PC-3 (cell line): ENCODE data around the gene PRKAR1A. TPM values are rescaled to one million over a fixed set of nuclear protein-coding genes. Genes with fewer than 3 reads are reported as not detected.
"Not testable (repeated sequence)": the region's sequence is repeated elsewhere in the genome, so short reads cannot be mapped to it uniquely, and the experiment has no call there.

ENCODE experiments used
- ATAC-seq: fragments of 200-7000 bp; cut with Tn5 transposase; 2 replicates; pipeline ENCODE4 v1.9.1; 2020; ENCODE audit warnings: mild to moderate bottlenecking, moderate library complexity
- BruUV-seq: library from RNA; stranded (reverse); fragments of 400-500 nt; replicated peaks from 2 replicates; lab custom pipeline; 2021; lab: Mats Ljungman, UMichigan
- CTCF ChIA-PET: fragments of 300-600 bp; sonication (Branson Sonifier 250); formaldehyde crosslinking; loops from one replicate; lab custom pipeline; 2022; ENCODE audit warnings: antibody characterized with exemption; lab: Charles Lee
- POLR2A ChIA-PET: fragments of 300-600 bp; sonication (Branson Sonifier 250); formaldehyde crosslinking; loops from one replicate; lab custom pipeline; 2022; ENCODE audit warnings: antibody characterized with exemption; ENCODE audit not compliant: unreplicated experiment; lab: Charles Lee
- DNase-seq: peaks from one replicate; pipeline ENCODE4 v3.0.0-alpha.2; 2015
- H2AFZ ChIP-seq: fragments of 300-600 bp; sonication (generic); 2 replicates; pipeline ENCODE4 v1.6.0; 2016; ENCODE audit warnings: antibody characterized with exemption, low read length
- H3F3A ChIP-seq: fragments of 300-600 bp; sonication (generic); one replicate; pipeline ENCODE4 v1.6.0; 2017; ENCODE audit warnings: antibody characterized with exemption, low read length, control low read depth, mild to moderate bottlenecking; ENCODE audit not compliant: unreplicated experiment
- H3K27ac ChIP-seq: fragments of 300-600 bp; sonication (generic); 2 replicates; pipeline ENCODE4 v1.5.1; 2016; ENCODE audit warnings: mild to moderate bottlenecking, low read length
- H3K27me3 ChIP-seq: fragments of 300-600 bp; sonication (generic); 2 replicates; pipeline ENCODE4 v1.6.1; 2016; ENCODE audit warnings: low read length, mixed read lengths
- H3K36me3 ChIP-seq: fragments of 300-600 bp; sonication (generic); 2 replicates; pipeline ENCODE4 v1.6.1; 2016; ENCODE audit warnings: low read depth, mixed run types, low read length, mixed read lengths
- H3K4me1 ChIP-seq: fragments of 300-600 bp; sonication (generic); 2 replicates; pipeline ENCODE4 v1.5.1; 2016; ENCODE audit warnings: low read length; ENCODE audit not compliant: insufficient read depth
- H3K4me2 ChIP-seq: fragments of 300-600 bp; sonication (generic); 2 replicates; pipeline ENCODE4 v1.6.0; 2016; ENCODE audit warnings: low read length
- H3K4me3 ChIP-seq: fragments of 300-600 bp; sonication (generic); 2 replicates; pipeline ENCODE4 v1.5.1; 2016; ENCODE audit warnings: mild to moderate bottlenecking, low read length, mixed read lengths
- H3K79me2 ChIP-seq: fragments of 300-600 bp; sonication (generic); 2 replicates; pipeline ENCODE4 v1.6.1; 2017; ENCODE audit warnings: low read length, mixed read lengths
- H3K9ac ChIP-seq: fragments of 300-600 bp; sonication (generic); 2 replicates; pipeline ENCODE4 v1.6.0; 2016; ENCODE audit warnings: mild to moderate bottlenecking, low read length
- H3K9me2 ChIP-seq: fragments of 300-600 bp; sonication (generic); replicated peaks from 2 replicates; pipeline ENCODE4 v1.6.1; 2016; ENCODE audit warnings: mixed run types, low read length, mixed read lengths
- H3K9me3 ChIP-seq: fragments of 300-600 bp; sonication (generic); 2 replicates; pipeline ENCODE4 v1.6.1; 2016; ENCODE audit warnings: low read length, mixed read lengths
- H4K20me1 ChIP-seq: fragments of 300-600 bp; sonication (generic); 2 replicates; pipeline ENCODE4 v1.6.1; 2016; ENCODE audit warnings: low read length, mixed read lengths
- EZH2 ChIP-seq: fragments of 300-600 bp; sonication (generic); IDR thresholded peaks from one replicate; pipeline ENCODE4 v1.6.1; 2017; ENCODE audit warnings: antibody characterized with exemption, mild to moderate bottlenecking, low read length; ENCODE audit not compliant: unreplicated experiment
- EZH2phosphoT487 ChIP-seq: fragments of 300-600 bp; sonication (generic); IDR thresholded peaks from 2 replicates; pipeline ENCODE4 v1.6.1; 2018; ENCODE audit warnings: mild to moderate bottlenecking, antibody characterized with exemption, low read length, borderline replicate concordance
- intact Hi-C: fragments of 100-400 bp; cut with micrococcal nuclease; formaldehyde crosslinking; loops from 2 replicates; pipeline ENCODE4 v1.9.0; 2023
- total RNA-seq: library from RNA; depleted of rRNA; stranded (reverse); fragments of >200 nt; gene quantifications from 2 replicates; pipeline ENCODE4 v1.2.3, GENCODE V29; 2014
- TF ChIP-seq, protein P1 (sequence below): fragments of 300-600 bp; sonication (generic); conservative IDR thresholded peaks from 2 replicates; pipeline ENCODE4 v1.5.1; 2017; ENCODE audit warnings: antibody characterized with exemption, low read depth, mild to moderate bottlenecking, low read length

PRKAR1A gene
- total RNA-seq, 1 experiment from 2014 or later = 214 TPM

- H2AFZ ChIP-seq = no peak overlapping the region
- TF ChIP-seq EZH2 (no peak), EZH2phosphoT487 (no peak)
- TF ChIP-seq, protein P1, sequence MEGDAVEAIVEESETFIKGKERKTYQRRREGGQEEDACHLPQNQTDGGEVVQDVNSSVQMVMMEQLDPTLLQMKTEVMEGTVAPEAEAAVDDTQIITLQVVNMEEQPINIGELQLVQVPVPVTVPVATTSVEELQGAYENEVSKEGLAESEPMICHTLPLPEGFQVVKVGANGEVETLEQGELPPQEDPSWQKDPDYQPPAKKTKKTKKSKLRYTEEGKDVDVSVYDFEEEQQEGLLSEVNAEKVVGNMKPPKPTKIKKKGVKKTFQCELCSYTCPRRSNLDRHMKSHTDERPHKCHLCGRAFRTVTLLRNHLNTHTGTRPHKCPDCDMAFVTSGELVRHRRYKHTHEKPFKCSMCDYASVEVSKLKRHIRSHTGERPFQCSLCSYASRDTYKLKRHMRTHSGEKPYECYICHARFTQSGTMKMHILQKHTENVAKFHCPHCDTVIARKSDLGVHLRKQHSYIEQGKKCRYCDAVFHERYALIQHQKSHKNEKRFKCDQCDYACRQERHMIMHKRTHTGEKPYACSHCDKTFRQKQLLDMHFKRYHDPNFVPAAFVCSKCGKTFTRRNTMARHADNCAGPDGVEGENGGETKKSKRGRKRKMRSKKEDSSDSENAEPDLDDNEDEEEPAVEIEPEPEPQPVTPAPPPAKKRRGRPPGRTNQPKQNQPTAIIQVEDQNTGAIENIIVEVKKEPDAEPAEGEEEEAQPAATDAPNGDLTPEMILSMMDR = no peak
- H3K27ac ChIP-seq = no peak overlapping the region
- H3K9me3 ChIP-seq = no peaks in the 10 kb centered on the region
- H3K4me2 ChIP-seq = no peak overlapping the region
- BruUV-seq = no TSS peak
- peaks cover 33% of the 10 kb centered on the region for H4K20me1 ChIP-seq
- intact Hi-C loops = no loop called here
- peaks cover 59% of the 10 kb centered on the region for H3K36me3 ChIP-seq
- H3K4me3 ChIP-seq = no peak overlapping the region
- H3K79me2 ChIP-seq = peaks cover 82% of the 10 kb centered on the region
- ATAC-seq = no peak
- H3K27me3 ChIP-seq = no peaks in the 10 kb centered on the region
- peaks cover 29% of the 10 kb centered on the region for H3K4me1 ChIP-seq
- no peak for DNase-seq
- H3F3A ChIP-seq = no peaks in the 10 kb centered on the region
- ChIA-PET CTCF (no interaction called here), POLR2A (no interaction called here)
- H3K9me2 ChIP-seq = no peaks in the 10 kb centered on the region
- no peak overlapping the region for H3K9ac ChIP-seq
Measured at GRCh38 chr17:68518063-68518815, 6.0 kb downstream of the PRKAR1A start.

- H3K9me2 ChIP-seq, H3K27me3 ChIP-seq, H3K27ac ChIP-seq, POLR2A ChIA-PET, intact Hi-C loops, DNase-seq, H3K9ac ChIP-seq, H2AFZ ChIP-seq, H3F3A ChIP-seq, H3K4me3 ChIP-seq, H3K9me3 ChIP-seq, H3K4me2 ChIP-seq, BruUV-seq, ATAC-seq: not testable (repeated sequence)
- peaks cover 74% of the 10 kb centered on the region for H3K79me2 ChIP-seq
- CTCF ChIA-PET = interaction anchor here (0.6 kb wide), 1 partner anchor 649 kb away, joined by 5 read pairs; no protein-coding TSS in a partner anchor
- H3K36me3 ChIP-seq = peaks cover 67% of the 10 kb centered on the region
- H4K20me1 ChIP-seq = peaks cover 25% of the 10 kb centered on the region
- peaks cover 27% of the 10 kb centered on the region for H3K4me1 ChIP-seq
Measured at GRCh38 chr17:68519051-68519450, 6.8 kb downstream of the PRKAR1A start.

DNA sequence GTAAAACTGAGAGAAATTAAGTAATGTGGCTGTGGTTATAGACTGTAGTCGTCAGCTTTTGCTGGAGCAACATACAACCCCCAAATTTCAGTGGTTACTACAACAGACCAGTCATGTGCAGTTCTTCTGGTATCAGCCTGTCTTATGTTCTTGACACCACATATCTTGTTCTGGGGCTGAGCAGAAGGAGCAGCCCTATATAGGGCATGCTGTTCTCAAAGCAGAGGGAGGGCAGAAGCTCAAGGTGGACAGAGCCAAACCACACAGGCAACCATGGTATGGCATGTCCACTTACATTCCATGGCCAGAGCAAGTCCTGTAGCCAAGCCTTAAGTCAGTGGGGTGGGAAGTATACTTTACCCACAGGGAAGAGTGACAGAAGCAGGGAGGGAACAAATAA lies 7.7 kb downstream of the PRKAR1A start:
- ChIA-PET POLR2A (no interaction called here), CTCF (no interaction called here)
- peaks cover 17% of the 10 kb centered on the region for H4K20me1 ChIP-seq
- no TSS peak for BruUV-seq
- DNase-seq = no peak
- no peak overlapping the region for H3K4me3 ChIP-seq
- peaks cover 18% of the 10 kb centered on the region for H3K4me1 ChIP-seq
- peaks cover 66% of the 10 kb centered on the region for H3K79me2 ChIP-seq
- H3K9ac ChIP-seq = no peak overlapping the region
- intact Hi-C loops = no loop called here
- no peak overlapping the region for H2AFZ ChIP-seq
- H3K36me3 ChIP-seq = peaks cover 75% of the 10 kb centered on the region
- H3K27me3 ChIP-seq = no peaks in the 10 kb centered on the region
- TF ChIP-seq, protein P1 = no peak
- TF ChIP-seq EZH2phosphoT487 (no peak), EZH2 (no peak)
- no peaks in the 10 kb centered on the region for H3K9me2 ChIP-seq
- no peak for ATAC-seq
- no peak overlapping the region for H3K4me2 ChIP-seq
- H3K9me3 ChIP-seq = no peaks in the 10 kb centered on the region
- no peaks in the 10 kb centered on the region for H3F3A ChIP-seq
- no peak overlapping the region for H3K27ac ChIP-seq
